Fibroblast of lung (primary cell): Measurements from ENCODE around the gene MS4A8. TPM values are rescaled to one million over a fixed set of nuclear protein-coding genes. Genes with fewer than 3 reads are reported as not detected.

Experiments
- DNase-seq, 2 donors: peaks; one replicate each; pipeline versions ENCODE4 v3.0.0 to v3.0.0-alpha.2; 2010; ENCODE audit warnings: low read depth in 2 of 2
- H2AFZ ChIP-seq: 2 replicates; pipeline ENCODE4 v1.5.1; 2012; ENCODE audit warnings: low read length, control low read depth, inconsistent platforms
- H3K27ac ChIP-seq: 2 replicates; pipeline ENCODE4 v1.5.1; 2011; ENCODE audit warnings: low read length, control low read depth; ENCODE audit not compliant: insufficient read depth
- H3K27me3 ChIP-seq: 2 replicates; pipeline ENCODE4 v1.5.1; 2011; ENCODE audit warnings: mild to moderate bottlenecking, low read length; ENCODE audit not compliant: control insufficient read depth, insufficient read depth
- H3K36me3 ChIP-seq: 2 replicates; pipeline ENCODE4 v1.5.1; 2011; ENCODE audit warnings: low read length; ENCODE audit not compliant: control insufficient read depth, insufficient read depth
- H3K4me1 ChIP-seq: 2 replicates; pipeline ENCODE4 v1.5.1; 2011; ENCODE audit warnings: low read length; ENCODE audit not compliant: control insufficient read depth, insufficient read depth; ENCODE audit errors: extremely low read depth
- H3K4me2 ChIP-seq: 2 replicates; pipeline ENCODE4 v1.5.1; 2011; ENCODE audit warnings: low read length, control low read depth; ENCODE audit not compliant: insufficient read depth; ENCODE audit errors: extremely low read depth
- H3K4me3 ChIP-seq, 4 experiments: fragments of 200-600 bp in 1 of 4; sonication (generic) in 1 of 4; replicated peaks in 1 of 4; 2 replicates each; pipeline ENCODE4 v1.5.1; 2011 to 2016; ENCODE audit warnings: low read length in 4 of 4, low read depth in 3 of 4, mild to moderate bottlenecking in 3 of 4, control low read depth in 2 of 4, inconsistent platforms in 1 of 4, mixed read lengths in 1 of 4; ENCODE audit not compliant: insufficient read depth in 1 of 4; ENCODE audit errors: control extremely low read depth in 1 of 4
- H3K79me2 ChIP-seq: 2 replicates; pipeline ENCODE4 v1.5.1; 2012; ENCODE audit warnings: mild to moderate bottlenecking, low read length, inconsistent platforms; ENCODE audit not compliant: control insufficient read depth, insufficient read depth
- H3K9ac ChIP-seq: 2 replicates; pipeline ENCODE4 v1.5.1; 2011; ENCODE audit warnings: mild to moderate bottlenecking, low read length, control low read depth; ENCODE audit not compliant: insufficient read depth
- H3K9me3 ChIP-seq: 2 replicates; pipeline ENCODE4 v1.5.1; 2012; ENCODE audit warnings: low read depth, low read length; ENCODE audit not compliant: control insufficient read depth, insufficient read depth
- H4K20me1 ChIP-seq: 2 replicates; pipeline ENCODE4 v1.5.1; 2011; ENCODE audit warnings: low read length; ENCODE audit not compliant: control insufficient read depth, insufficient read depth; ENCODE audit errors: extremely low read depth
- EZH2 ChIP-seq: IDR thresholded peaks from 2 replicates; pipeline ENCODE4 v1.5.1; 2012; ENCODE audit warnings: low read length, control low read depth, mild to moderate bottlenecking; ENCODE audit errors: missing control alignments
- polyA plus RNA-seq, 2 donors: library from polyadenylated mRNA; depleted of rRNA in 1 of 2; stranded (reverse) in 1 of 2; unstranded in 1 of 2; fragments of >200 nt; gene quantifications; 2 replicates each; pipeline ENCODE4 v1.2.1, GENCODE V29; 2011 to 2012; ENCODE audit warnings: missing spikeins in 1 of 2
- total RNA-seq: library from RNA; depleted of rRNA; stranded (reverse); fragments of >200 nt; gene quantifications from 2 replicates; pipeline ENCODE4 v1.2.1, GENCODE V29; 2014
- TF ChIP-seq, protein P1 (sequence below), 2 donors: IDR thresholded peaks in 1 of 2; conservative IDR thresholded peaks in 1 of 2; 1 replicate in 1 of 2; 2 replicates in 1 of 2; pipeline ENCODE4 v1.5.1; 2011 to 2012; ENCODE audit warnings: low read length in 2 of 2, control low read depth in 1 of 2, inconsistent platforms in 1 of 2, low read depth in 1 of 2, mild to moderate bottlenecking in 1 of 2

MS4A8 gene
- total and polyA plus RNA-seq, 2 donors (not counting 1 experiment from before 2014, with no cell fraction given): not detected

DNA sequence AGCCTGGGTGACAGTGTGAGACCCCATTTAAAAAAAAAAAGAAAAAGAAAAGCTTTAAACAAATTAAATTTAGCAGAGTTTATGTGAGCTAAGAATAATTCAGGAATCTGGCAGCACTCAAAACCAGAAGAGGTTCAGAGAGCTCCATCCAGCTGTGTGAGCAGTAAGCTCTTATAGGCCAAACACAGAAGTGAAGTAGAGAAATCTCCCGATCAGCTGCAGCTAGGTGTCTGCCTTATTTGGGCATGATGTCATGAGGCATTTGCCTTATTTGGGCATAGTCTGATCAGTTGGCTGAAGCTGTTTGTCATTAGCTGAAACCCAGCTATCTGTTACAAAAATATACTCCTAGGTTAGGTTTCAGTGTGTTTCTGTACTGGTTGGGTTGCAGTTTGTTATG, 65.5 kb downstream of the MS4A8 start:
- H4K20me1 ChIP-seq: no peaks in the 10 kb centered on the region
- TF ChIP-seq EZH2: no peak
- TF ChIP-seq, protein P1, sequence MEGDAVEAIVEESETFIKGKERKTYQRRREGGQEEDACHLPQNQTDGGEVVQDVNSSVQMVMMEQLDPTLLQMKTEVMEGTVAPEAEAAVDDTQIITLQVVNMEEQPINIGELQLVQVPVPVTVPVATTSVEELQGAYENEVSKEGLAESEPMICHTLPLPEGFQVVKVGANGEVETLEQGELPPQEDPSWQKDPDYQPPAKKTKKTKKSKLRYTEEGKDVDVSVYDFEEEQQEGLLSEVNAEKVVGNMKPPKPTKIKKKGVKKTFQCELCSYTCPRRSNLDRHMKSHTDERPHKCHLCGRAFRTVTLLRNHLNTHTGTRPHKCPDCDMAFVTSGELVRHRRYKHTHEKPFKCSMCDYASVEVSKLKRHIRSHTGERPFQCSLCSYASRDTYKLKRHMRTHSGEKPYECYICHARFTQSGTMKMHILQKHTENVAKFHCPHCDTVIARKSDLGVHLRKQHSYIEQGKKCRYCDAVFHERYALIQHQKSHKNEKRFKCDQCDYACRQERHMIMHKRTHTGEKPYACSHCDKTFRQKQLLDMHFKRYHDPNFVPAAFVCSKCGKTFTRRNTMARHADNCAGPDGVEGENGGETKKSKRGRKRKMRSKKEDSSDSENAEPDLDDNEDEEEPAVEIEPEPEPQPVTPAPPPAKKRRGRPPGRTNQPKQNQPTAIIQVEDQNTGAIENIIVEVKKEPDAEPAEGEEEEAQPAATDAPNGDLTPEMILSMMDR (conservative IDR thresholded peaks at IDR 0.05 in 1 of 2, IDR thresholded peaks at IDR 0.05 in 1 of 2; ENCODE audit: low read depth in 1 of 2, low read length in 2 of 2): no peak
- H2AFZ ChIP-seq: no peak overlapping the region
- H3K27ac ChIP-seq: no peak overlapping the region
- no peaks in the 10 kb centered on the region for H3K9me3 ChIP-seq
- no peak for DNase-seq
- no peaks in the 10 kb centered on the region for H3K4me1 ChIP-seq
- H3K79me2 ChIP-seq: no peaks in the 10 kb centered on the region
- H3K4me3 ChIP-seq: no peak overlapping the region
- no peak overlapping the region for H3K9ac ChIP-seq
- no peak overlapping the region for H3K4me2 ChIP-seq
- no peaks in the 10 kb centered on the region for H3K36me3 ChIP-seq
- H3K27me3 ChIP-seq: peaks cover 3% of the 10 kb centered on the region

DNA sequence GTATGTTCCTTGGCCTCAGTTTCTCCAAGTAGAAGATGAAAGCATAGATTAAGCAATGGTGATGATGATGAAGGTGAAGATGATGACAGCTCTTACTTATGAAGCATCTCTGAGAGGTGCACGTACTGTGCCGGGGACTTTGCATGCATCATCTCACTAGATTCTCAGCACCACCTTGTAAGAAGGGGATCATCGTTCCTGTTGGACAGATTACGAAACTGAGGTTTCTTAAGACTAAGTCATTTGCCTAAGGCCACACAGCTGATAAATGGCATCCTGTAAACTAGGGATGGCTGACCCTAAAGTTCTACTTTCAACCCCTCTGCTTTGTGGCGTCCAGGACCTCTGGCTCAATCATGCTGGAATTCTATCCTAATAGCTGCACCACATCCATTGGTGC, 65.9 kb downstream of the MS4A8 start:
- Histone ChIP-seq H4K20me1 (no peaks in the 10 kb centered on the region), H3K4me2 (no peak overlapping the region), H3K27me3 (peaks cover 3% of the 10 kb centered on the region), H3K79me2 (no peaks in the 10 kb centered on the region), H3K27ac (no peak overlapping the region), H3K4me3 (no peak overlapping the region), H3K36me3 (no peaks in the 10 kb centered on the region), H3K9me3 (no peaks in the 10 kb centered on the region), H3K4me1 (no peaks in the 10 kb centered on the region), H2AFZ (no peak overlapping the region), H3K9ac (no peak overlapping the region)
- DNase-seq: no peak
- TF ChIP-seq, protein P1 (conservative IDR thresholded peaks at IDR 0.05 in 1 of 2, IDR thresholded peaks at IDR 0.05 in 1 of 2; ENCODE audit: low read depth in 1 of 2, low read length in 2 of 2): no peak
- no peak for TF ChIP-seq EZH2

Other genes with a start within 250 kb of the MS4A8 start
- not detected in 2 replicates for gene MS4A1, start 243.8 kb upstream of the MS4A8 start, total RNA-seq
- not detected in 2 replicates for gene MS4A1, start 243.8 kb upstream of the MS4A8 start, polyA plus RNA-seq
- gene MS4A12, start 206.8 kb upstream of the MS4A8 start, total RNA-seq: not detected in 2 replicates
- not detected in 2 replicates for gene MS4A12, start 206.8 kb upstream of the MS4A8 start, polyA plus RNA-seq
- not detected in 2 replicates for gene MS4A13, start 184.2 kb upstream of the MS4A8 start, total RNA-seq
- not detected in 2 replicates for gene MS4A13, start 184.2 kb upstream of the MS4A8 start, polyA plus RNA-seq
- not detected in 2 replicates for gene MS4A18, start 25.1 kb downstream of the MS4A8 start, total RNA-seq
- gene MS4A18, start 25.1 kb downstream of the MS4A8 start, polyA plus RNA-seq: not detected in 2 replicates
- not detected in 2 replicates for gene MS4A15, start 57.3 kb downstream of the MS4A8 start, total RNA-seq
- not detected in 2 replicates for gene MS4A15, start 57.3 kb downstream of the MS4A8 start, polyA plus RNA-seq
- gene MS4A10, start 85.7 kb downstream of the MS4A8 start, total RNA-seq: not detected in 2 replicates
- gene MS4A10, start 85.7 kb downstream of the MS4A8 start, polyA plus RNA-seq: not detected in 2 replicates
- 7.2 and 7.4 TPM in 2 replicates for gene CCDC86, start 142.5 kb downstream of the MS4A8 start, total RNA-seq
- gene CCDC86, start 142.5 kb downstream of the MS4A8 start, polyA plus RNA-seq: 14.9 and 29.4 TPM in 2 replicates
- gene PTGDR2, start 156.3 kb downstream of the MS4A8 start, total RNA-seq: 0.26 and 0.33 TPM in 2 replicates
- gene PTGDR2, start 156.3 kb downstream of the MS4A8 start, polyA plus RNA-seq: 0.45 and 2.4 TPM in 2 replicates
- under 0.01 TPM in 1 of 2 replicates, not detected in the other for gene ZP1, start 167.9 kb downstream of the MS4A8 start, total RNA-seq
- gene ZP1, start 167.9 kb downstream of the MS4A8 start, polyA plus RNA-seq: 0.62 TPM in 1 of 2 replicates, not detected in the other
- gene PRPF19, start 207.0 kb downstream of the MS4A8 start, total RNA-seq: 34.7 and 37.7 TPM in 2 replicates
- 32.6 and 55.6 TPM in 2 replicates for gene PRPF19, start 207.0 kb downstream of the MS4A8 start, polyA plus RNA-seq
- gene TMEM109, start 214.5 kb downstream of the MS4A8 start, total RNA-seq: 18.7 and 21.5 TPM in 2 replicates
- 34.9 and 42.4 TPM in 2 replicates for gene TMEM109, start 214.5 kb downstream of the MS4A8 start, polyA plus RNA-seq
- gene TMEM132A, start 224.8 kb downstream of the MS4A8 start, total RNA-seq: 13.2 and 20.8 TPM in 2 replicates
- gene TMEM132A, start 224.8 kb downstream of the MS4A8 start, polyA plus RNA-seq: 6.7 and 6.9 TPM in 2 replicates